Mucosa of gallbladder (tissue), 1 donor: Measurements from ENCODE around the gene UBE4B. TPM values are rescaled to one million over a fixed set of nuclear protein-coding genes. Genes with fewer than 3 reads are reported as not detected.

ENCODE experiments used
- DNase-seq: peaks from one replicate; pipeline ENCODE4 v3.0.0-alpha.2; 2020; ENCODE audit warnings: low spot score
- total RNA-seq: library from RNA; stranded (reverse); gene quantifications from one replicate; pipeline ENCODE4 v1.2.1, GENCODE V29; 2021
- donor health status: DM: no; HTN: no; CAD: no.

UBE4B gene
- total RNA-seq, 1 donor from 2014 or later, result 40.6 TPM

DNA sequence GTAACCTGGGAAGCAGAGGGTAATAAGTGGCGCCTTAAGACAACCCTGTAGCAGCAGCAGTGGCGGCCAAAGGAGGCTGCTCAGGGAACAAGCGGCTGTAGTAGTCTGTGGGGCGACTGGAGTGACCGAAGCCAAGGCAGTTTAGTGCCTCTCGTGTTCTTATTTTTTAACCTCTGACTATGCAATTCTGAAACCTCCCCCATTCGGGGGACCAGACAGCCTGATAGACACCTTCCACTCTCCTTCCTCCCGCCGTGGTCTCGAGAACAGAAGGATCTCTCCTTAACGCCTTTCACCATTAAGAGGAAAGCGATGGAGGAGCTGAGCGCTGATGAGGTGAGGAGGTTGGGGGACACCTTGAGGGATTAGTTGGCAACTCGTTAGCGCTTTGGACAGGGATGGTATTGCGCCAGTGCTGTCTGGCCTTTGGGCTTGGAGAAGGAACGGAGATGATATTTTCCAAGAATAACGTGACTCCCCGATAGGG, 644 bp downstream of the UBE4B start:
- DNase-seq, result peak; percentile 10

DNA sequence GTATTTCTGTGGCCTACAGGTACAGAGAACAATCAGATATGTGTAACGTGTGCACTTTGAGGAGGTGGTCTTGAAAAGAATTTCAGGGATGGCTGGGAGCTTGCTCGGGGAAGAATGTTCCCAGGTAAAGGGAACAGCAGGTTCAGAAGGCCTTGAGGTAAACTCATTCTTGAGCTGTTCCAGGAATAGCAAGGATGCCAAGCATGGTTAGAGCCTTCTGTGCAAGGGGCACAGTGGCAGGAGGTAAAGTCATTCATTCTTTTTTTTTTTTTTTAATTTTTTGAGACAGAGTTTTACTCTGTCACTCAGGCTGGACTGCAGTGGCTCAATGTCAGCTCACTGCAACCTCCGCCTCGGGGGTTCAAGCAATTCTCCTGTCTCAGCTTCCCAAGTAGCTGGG, 10.0 kb downstream of the UBE4B start:
- DNase-seq, result no peak

- DNase-seq, result peak; percentile 21
Observed at GRCh38 chr1:10045480-10046355, 13.0 kb downstream of the UBE4B start.

GRCh38 chr1:10046356-10047085, 13.8 kb downstream of the UBE4B start:
- DNase-seq, result no peak

- DNase-seq, result no peak
Observed at GRCh38 chr1:10048601-10049000, 15.8 kb downstream of the UBE4B start.

- DNase-seq, result no peak
Observed at GRCh38 chr1:10050611-10051010, 17.9 kb downstream of the UBE4B start.

DNA sequence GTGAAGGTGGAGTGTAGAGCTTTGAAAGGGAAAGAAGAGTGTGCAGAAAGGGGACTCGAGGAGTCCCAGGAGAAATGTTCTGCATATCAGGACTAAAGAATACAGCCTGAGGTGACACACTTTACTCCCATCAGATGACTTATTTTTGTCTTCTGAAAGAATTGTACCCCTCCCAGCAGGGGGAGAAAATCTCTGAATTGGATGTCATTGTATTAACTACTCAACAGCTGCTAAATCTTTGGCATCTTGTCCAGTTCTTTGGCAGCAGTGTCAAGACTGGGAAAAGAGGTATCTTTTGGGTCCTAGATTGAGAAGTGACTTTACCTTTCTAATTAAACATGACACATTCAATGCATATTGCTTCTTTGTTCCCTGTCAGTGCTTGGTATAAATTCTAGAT, 18.9 kb downstream of the UBE4B start:
- DNase-seq, result no peak

DNA sequence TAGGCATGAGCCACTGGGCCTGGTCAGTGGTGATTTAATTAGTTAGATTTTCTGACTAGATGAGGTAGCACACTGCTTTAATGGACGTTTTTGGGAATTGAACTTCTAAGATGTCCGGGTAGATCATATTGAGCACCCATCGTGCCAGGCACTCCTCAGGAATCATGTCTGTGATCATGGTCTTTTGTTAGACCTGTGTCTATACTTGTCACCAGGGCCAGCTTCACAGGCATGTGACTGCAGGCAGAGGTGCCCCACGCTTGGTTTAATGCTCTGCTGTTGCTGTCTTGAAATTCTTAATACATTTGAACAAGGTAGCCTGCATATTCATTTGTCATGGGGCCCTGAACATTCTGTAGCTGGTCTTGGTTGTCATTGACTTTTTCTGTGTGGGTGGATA, 19.6 kb downstream of the UBE4B start:
- DNase-seq, result no peak

DNA sequence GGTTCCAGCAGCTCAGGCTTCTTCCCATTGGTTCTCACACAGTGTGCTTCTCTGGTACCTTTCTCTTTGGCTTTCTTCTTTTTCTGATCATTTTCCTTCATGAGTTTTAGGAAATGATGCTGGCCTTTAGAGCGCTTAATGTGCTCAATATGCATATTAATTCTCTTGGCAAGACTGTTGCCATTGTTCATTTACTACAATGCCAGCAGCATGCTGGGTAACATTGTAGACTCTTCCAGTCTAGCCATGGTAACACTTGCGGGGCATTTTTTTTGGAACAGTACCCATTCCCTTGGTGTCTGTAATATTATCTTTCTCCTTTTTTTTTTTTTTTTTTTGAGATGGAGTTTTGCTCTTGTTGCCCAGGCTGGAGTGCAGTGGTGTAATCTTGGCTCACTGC, 21.7 kb downstream of the UBE4B start:
- DNase-seq, result no peak

- no peak for DNase-seq
Observed at GRCh38 chr1:10056599-10056987, 23.8 kb downstream of the UBE4B start.

DNA sequence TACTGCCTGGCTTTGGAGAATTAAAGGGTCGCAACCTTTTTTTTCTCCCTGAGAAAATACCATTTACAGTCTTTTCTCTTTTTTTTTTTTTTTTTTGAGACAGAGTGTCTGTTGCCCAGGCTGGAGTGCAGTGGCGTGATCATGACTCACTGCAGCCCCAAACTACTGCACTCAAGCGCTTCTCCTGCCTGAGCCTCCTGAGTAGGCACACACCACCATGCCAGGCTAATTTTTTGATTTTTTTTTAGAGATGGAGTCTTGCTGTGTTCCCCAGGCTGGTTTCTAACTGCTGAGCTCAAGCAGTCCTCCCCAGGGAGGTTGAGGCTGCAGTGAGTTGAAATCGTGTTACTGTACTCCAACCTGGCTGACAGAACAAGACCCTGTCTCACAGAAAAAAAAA, 24.6 kb downstream of the UBE4B start:
- DNase-seq, result no peak

DNA sequence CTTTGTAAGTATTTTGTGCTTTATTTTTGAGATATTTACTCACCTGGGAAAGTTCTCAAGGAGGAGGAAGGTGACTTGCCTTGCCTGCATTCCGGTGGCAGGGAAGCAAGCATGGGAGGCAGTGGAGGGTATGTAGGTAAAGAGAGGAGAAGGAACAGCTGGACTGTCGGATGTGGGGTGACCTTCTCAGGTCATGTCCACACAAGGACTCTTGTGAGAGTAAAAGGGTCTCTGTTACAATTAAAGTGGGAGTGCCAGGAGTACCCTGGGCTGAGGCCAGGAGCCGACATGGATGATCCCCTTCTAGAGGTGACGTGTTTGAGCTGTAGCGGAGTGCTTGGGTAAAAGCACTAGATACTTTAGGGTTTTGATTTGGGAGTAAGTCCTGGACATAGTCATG, 25.0 kb downstream of the UBE4B start:
- no peak for DNase-seq

- no peak for DNase-seq
Observed at GRCh38 chr1:10059342-10059718, 26.6 kb downstream of the UBE4B start.

DNA sequence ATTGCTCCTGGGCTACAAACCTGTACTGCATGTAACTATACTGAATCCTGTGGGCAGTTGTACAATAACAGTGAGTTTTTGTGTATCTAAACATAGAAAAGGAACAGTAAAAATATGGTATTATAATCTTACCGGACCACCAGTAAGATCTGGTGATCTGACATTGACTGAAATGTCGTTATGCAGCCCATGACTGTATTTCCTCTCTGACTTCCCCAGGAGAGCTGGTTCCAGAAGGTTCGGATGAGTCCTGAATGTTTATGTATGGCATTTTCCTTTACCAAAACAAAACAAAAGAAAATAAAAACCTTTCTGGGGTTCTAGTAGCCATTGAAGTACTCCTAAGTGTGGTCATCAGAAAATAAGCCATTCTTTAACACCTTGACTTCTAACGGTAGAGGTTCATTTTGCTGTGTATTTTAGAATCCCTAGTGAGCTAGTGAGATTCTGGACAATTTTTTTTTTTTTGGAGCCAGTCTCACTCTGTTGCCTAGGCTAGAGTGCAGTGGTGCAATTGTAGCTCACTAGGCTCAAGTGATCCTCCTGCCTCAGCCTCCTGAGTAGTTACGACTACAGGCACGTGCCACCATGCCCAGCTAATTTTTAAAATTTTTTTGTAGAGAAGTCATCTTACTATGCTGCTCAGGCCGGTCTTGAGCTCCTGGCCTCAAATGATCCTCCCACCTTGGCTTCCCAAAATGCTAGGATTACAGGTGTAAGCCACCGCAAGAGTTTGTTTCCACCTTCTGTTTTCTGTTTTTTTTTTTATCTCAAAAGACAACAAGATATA, 27.7 kb downstream of the UBE4B start:
- DNase-seq, result no peak

DNA sequence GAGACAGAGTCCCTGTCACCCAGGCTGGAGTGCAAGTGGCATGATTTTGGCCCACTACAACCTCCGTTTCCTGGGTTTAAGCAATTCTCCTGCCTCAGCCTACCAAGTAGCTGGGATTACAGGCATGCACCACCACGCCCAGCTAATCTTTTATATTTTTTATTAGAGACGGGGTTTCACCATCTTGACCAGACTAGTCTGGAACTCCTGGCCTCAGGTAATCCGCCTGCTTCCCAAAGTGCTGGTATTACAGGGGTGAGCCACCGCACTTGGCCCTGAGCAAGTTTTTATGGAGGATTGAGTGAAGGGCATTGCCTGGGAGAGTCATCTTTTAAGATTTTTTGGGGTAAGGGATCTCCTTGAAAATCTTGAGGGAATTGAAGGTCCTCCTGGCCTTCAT, 28.5 kb downstream of the UBE4B start:
- DNase-seq, result no peak

GRCh38 chr1:10063878-10064277, 31.1 kb downstream of the UBE4B start:
- no peak for DNase-seq

GRCh38 chr1:10064416-10065343, 31.9 kb downstream of the UBE4B start:
- no peak for DNase-seq

- DNase-seq, result no peak
Observed at GRCh38 chr1:10065344-10065685, 32.6 kb downstream of the UBE4B start.

DNA sequence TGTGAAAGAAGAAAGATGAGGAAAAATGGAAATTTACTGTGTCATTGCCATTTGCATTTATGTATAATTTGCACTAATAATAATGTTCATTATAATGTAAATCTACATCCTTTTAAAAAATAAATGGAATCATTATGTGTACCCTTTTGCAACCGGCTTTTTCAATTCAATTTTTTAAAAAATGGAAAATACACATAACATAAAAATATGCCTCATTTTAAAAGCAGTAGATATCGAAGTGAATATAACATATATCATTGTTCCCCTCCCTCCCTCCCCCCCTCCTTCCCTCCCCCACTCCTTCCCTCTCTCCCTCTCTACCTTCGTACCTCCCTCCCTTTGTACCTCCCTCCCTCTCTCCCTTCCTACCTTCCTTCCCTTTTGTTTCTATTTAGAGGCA, 33.0 kb downstream of the UBE4B start:
- DNase-seq, result no peak

DNA sequence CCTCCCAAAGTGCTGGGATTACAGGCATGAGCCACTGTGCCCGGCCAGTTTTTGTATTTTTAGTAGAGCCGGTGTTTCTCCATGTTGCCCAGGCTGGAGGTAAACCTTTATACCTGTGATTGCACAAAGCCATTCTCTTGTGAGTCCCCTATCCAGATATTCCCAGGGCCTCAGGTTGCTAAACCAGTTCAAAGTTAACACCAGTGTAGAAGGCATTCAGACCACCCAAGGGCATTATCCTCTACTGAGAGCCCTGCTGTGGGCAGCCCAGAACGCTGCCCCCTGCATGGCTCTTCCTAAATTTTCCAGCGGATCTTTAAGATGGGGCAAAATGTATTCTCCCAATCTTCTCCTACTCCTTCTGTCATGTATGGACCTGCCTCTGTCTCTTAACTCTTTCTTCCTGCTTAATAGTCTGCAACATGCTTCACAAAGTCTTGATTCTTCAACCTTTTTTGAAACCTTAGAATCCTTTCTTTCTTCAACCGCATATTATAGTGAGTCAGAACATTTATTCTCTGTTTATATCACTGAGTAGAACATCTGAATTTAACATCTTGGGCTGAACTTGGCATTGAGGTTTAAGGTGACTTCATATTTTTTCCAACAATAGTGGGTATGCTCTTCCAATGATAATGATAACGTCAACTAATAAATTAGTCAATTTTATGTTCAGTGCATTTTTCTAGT, 36.0 kb downstream of the UBE4B start:
- no peak for DNase-seq

GRCh38 chr1:10070206-10070605, 37.4 kb downstream of the UBE4B start:
- no peak for DNase-seq
